Endothelial cell of umbilical vein (primary cell): ENCODE results near the gene NLRP3. TPM values are rescaled to one million over a fixed set of nuclear protein-coding genes. Genes with fewer than 3 reads are reported as not detected.

Experiments used
- BruUV-seq: library from RNA; stranded (reverse); fragments of 400-500 nt; replicated peaks from 2 replicates; lab custom pipeline; 2021; lab: Mats Ljungman, UMichigan
- CTCF ChIA-PET: fragments of 300-600, 350-600 bp; sonication (Branson Sonifier 250); formaldehyde crosslinking; loops from one replicate; lab custom pipeline; 2021; ENCODE audit warnings: antibody characterized with exemption, inconsistent platforms; lab: Charles Lee
- POLR2A ChIA-PET: fragments of 300-600, 350-600 bp; sonication (Branson Sonifier 250); formaldehyde crosslinking; loops from one replicate; lab custom pipeline; 2021; ENCODE audit warnings: antibody characterized with exemption, inconsistent platforms; lab: Charles Lee
- DNase-seq: peaks from one replicate; pipeline ENCODE4 v3.0.0-alpha.2; 2011; ENCODE audit warnings: low read depth, low spot score
- FAIRE-seq: peaks from 2 replicates; lab custom pipeline; 2011; peaks lifted over from hg19 to GRCh38; lab: Jason Lieb, UNC
- H2AFZ ChIP-seq: 2 replicates; pipeline ENCODE4 v1.6.0; 2012; ENCODE audit warnings: low read depth, low read length, control low read depth, inconsistent platforms
- H3K27ac ChIP-seq: 2 replicates; pipeline ENCODE4 v1.5.1; 2011; ENCODE audit warnings: low read depth, mild to moderate bottlenecking, control low read depth, low read length, moderate library complexity; ENCODE audit not compliant: insufficient read depth
- H3K27me3 ChIP-seq, 2 experiments: 2 replicates each; pipeline versions ENCODE4 v1.6.0 to v1.6.1; 2011; ENCODE audit warnings: low read length in 2 of 2, mixed read lengths in 1 of 2; ENCODE audit not compliant: control insufficient read depth in 2 of 2, insufficient read depth in 2 of 2
- H3K36me3 ChIP-seq, 2 experiments: 2 replicates in 1 of 2; 3 replicates in 1 of 2; pipeline ENCODE4 v1.5.1; 2011; ENCODE audit warnings: low read length in 2 of 2, mild to moderate bottlenecking in 1 of 2, moderate library complexity in 1 of 2; ENCODE audit not compliant: control insufficient read depth in 2 of 2, insufficient read depth in 2 of 2; ENCODE audit errors: extremely low read depth in 1 of 2
- H3K4me1 ChIP-seq: 3 replicates; pipeline ENCODE4 v1.5.1; 2011; ENCODE audit warnings: mild to moderate bottlenecking, low read length; ENCODE audit not compliant: control insufficient read depth, insufficient read depth; ENCODE audit errors: extremely low read depth
- H3K4me2 ChIP-seq: 2 replicates; pipeline ENCODE4 v1.6.1; 2011; ENCODE audit warnings: low read length, control low read depth, mixed read lengths; ENCODE audit not compliant: insufficient read depth
- H3K4me3 ChIP-seq, 3 experiments: fragments of 200-600 bp in 1 of 3; sonication (generic), shearing (Covaris generic) in 1 of 3; replicated peaks in 1 of 3; 2 replicates each; pipeline ENCODE4 v1.5.1; 2011 to 2016; ENCODE audit warnings: control low read depth in 3 of 3, low read length in 3 of 3, mild to moderate bottlenecking in 2 of 3, inconsistent platforms in 1 of 3, low read depth in 1 of 3, moderate library complexity in 1 of 3; ENCODE audit not compliant: insufficient read depth in 1 of 3
- H3K79me2 ChIP-seq: 2 replicates; pipeline ENCODE4 v1.6.0; 2012; ENCODE audit warnings: low read length, inconsistent platforms; ENCODE audit not compliant: control insufficient read depth, insufficient read depth
- H3K9ac ChIP-seq: replicated peaks from 2 replicates; pipeline ENCODE3; 2011; ENCODE audit warnings: low read length, control low read depth; ENCODE audit not compliant: insufficient read depth; ENCODE audit errors: extremely low read depth
- H3K9me1 ChIP-seq: replicated peaks from 3 replicates; pipeline ENCODE4 v1.6.0; 2011; ENCODE audit warnings: mild to moderate bottlenecking, low read length; ENCODE audit not compliant: control insufficient read depth, insufficient read depth; ENCODE audit errors: extremely low read depth
- H3K9me3 ChIP-seq: replicated peaks from 2 replicates; pipeline ENCODE4 v1.5.1; 2012; ENCODE audit warnings: low read length, inconsistent platforms; ENCODE audit not compliant: control insufficient read depth, insufficient read depth
- H4K20me1 ChIP-seq: replicated peaks from 2 replicates; pipeline ENCODE3; 2011; ENCODE audit warnings: mild to moderate bottlenecking, low read length; ENCODE audit not compliant: control insufficient read depth, insufficient read depth; ENCODE audit errors: extremely low read depth
- CTCF ChIP-seq, 2 donors: IDR thresholded peaks; 1 replicate in 1 of 2; 2 replicates in 1 of 2; pipeline ENCODE4 v1.5.1; 2011; ENCODE audit warnings: low read length in 2 of 2, mild to moderate bottlenecking in 2 of 2, moderate library complexity in 2 of 2, control low read depth in 1 of 2, inconsistent platforms in 1 of 2, low read depth in 1 of 2; ENCODE audit not compliant: insufficient read depth in 1 of 2; ENCODE audit errors: extremely low read depth in 1 of 2
- EZH2 ChIP-seq: IDR thresholded peaks from 2 replicates; pipeline ENCODE4 v1.6.1; 2012; ENCODE audit warnings: borderline replicate concordance, low read depth, mild to moderate bottlenecking, moderate library complexity, low read length, inconsistent platforms; ENCODE audit not compliant: severe bottlenecking
- GATA2 ChIP-seq: IDR thresholded peaks from 2 replicates; pipeline ENCODE4 v1.7.0; 2011; ENCODE audit warnings: low read depth, mild to moderate bottlenecking, moderate library complexity, mixed read lengths, low read length; ENCODE audit not compliant: insufficient read length, insufficient read depth
- JUN ChIP-seq: IDR thresholded peaks from 2 replicates; pipeline ENCODE4 v1.6.1; 2011; ENCODE audit warnings: borderline replicate concordance, low read depth; ENCODE audit not compliant: insufficient read length, insufficient read depth
- MAX ChIP-seq: IDR thresholded peaks from 2 replicates; pipeline ENCODE4 v1.6.1; 2011; ENCODE audit not compliant: insufficient read depth, insufficient read length
- MYC ChIP-seq: IDR thresholded peaks from one replicate; pipeline ENCODE4 v1.6.1; 2011; ENCODE audit warnings: mild to moderate bottlenecking, low read depth, low read length
- POLR2A ChIP-seq: IDR thresholded peaks from 2 replicates; pipeline ENCODE4 v1.6.1; 2012; ENCODE audit warnings: low read depth, mild to moderate bottlenecking, control low read depth, low read length
- POLR2AphosphoS5 ChIP-seq: IDR thresholded peaks from 2 replicates; pipeline ENCODE4 v1.6.1; 2012; ENCODE audit warnings: low read depth, mild to moderate bottlenecking, control low read depth, low read length, moderate library complexity; ENCODE audit not compliant: insufficient read depth
- dilution Hi-C: fragments of 300-500 bp; cut with MboI; formaldehyde crosslinking; loops from one replicate; pipeline ENCODE4 v1.15.0; 2019; ENCODE audit warnings: low sequenced_read_pairs; ENCODE audit not compliant: extremely low pct_ligation_motif_present
- intact Hi-C: fragments of 100-400 bp; cut with micrococcal nuclease; formaldehyde crosslinking; loops from one replicate; pipeline ENCODE4 v1.10.0; 2022
- polyA plus RNA-seq, 4 experiments: library from polyadenylated mRNA; depleted of rRNA in 3 of 4; stranded (reverse) in 3 of 4; unstranded in 1 of 4; fragments of >200 nt; gene quantifications; 2 replicates each; pipeline versions ENCODE4 v1.2.1 to v1.2.3, GENCODE V29; 2011 to 2012; ENCODE audit warnings: missing spikeins in 1 of 4
- total RNA-seq: library from RNA; stranded (reverse); gene quantifications from 2 replicates; pipeline ENCODE4 v1.2.3, GENCODE V29; 2021

NLRP3 gene
- total and polyA plus RNA-seq, 2 donors (not counting 3 experiments of a cell fraction or from before 2014, with no cell fraction given): 0.24 to 0.29 TPM

DNA sequence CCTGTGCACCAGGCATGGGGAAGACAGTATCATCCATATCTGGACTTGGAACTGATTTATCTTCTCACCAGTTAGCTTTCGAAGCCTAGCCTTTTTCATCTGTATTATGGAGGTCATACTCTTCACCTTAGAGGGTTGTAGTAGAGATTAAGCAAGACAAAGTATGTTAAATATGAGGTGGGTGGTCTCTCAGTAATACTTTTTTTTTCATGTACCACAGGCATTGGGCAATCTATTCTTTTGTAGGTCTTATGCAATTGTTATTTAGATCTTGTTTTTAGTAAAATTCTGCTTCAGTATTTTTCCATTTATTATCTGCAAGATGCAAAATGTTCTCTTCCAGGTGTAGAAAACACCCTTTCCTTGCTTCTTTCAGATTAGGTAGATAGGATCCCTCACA lies 77.1 kb downstream of the NLRP3 start:
- no TSS peak for BruUV-seq
- no peaks in the 10 kb centered on the region for H3K4me1 ChIP-seq
- no peaks in the 10 kb centered on the region for H3K79me2 ChIP-seq
- no peaks in the 10 kb centered on the region for H3K36me3 ChIP-seq
- DNase-seq (no peak), FAIRE-seq (no peak)
- H4K20me1 ChIP-seq: no peaks in the 10 kb centered on the region
- H2AFZ ChIP-seq: no peak overlapping the region
- H3K4me2 ChIP-seq: no peak overlapping the region
- TF ChIP-seq MYC (no peak), EZH2 (no peak), POLR2AphosphoS5 (no peak), JUN (no peak), CTCF (IDR thresholded peaks at IDR 0.05; ENCODE audit: extremely low read depth in 1 of 2, insufficient read depth in 1 of 2, low read depth in 1 of 2, low read length in 2 of 2) (no peak), MAX (no peak), POLR2A (no peak), GATA2 (no peak)
- H3K27me3 ChIP-seq: no peaks in the 10 kb centered on the region
- ChIA-PET CTCF (no interaction called here), POLR2A (no interaction called here)
- H3K9me3 ChIP-seq: no peaks in the 10 kb centered on the region
- dilution Hi-C loops (no loop called here), intact Hi-C loops (no loop called here)
- H3K4me3 ChIP-seq: no peak overlapping the region
- H3K9ac ChIP-seq: no peak overlapping the region
- H3K9me1 ChIP-seq: no peaks in the 10 kb centered on the region
- H3K27ac ChIP-seq: no peak overlapping the region
